Measurements from ENCODE around the gene ASH1L. TPM values are rescaled to one million over a fixed set of nuclear protein-coding genes. Genes with fewer than 3 reads are reported as not detected.

ASH1L gene
- total and polyA plus RNA-seq, 9 of the 15 experiments (the other 6 are each of a cell fraction or from before 2014, with no cell fraction given), result 2.0 to 23.3 (median 14.6) TPM

GRCh38 chr1:155471891-155472290 is 90.7 kb downstream of the ASH1L start:
- intact Hi-C loops (cut with micrococcal nuclease) (no loop called here), in situ Hi-C loops (cut with MboI) (no loop called here)
- peaks cover 23% of the 10 kb centered on the region for H3K36me3 ChIP-seq (ENCODE audit: control insufficient read depth, insufficient read depth, low read length)
- CTCF ChIA-PET (ENCODE audit: low intra/inter-chr PET ratio), result no interaction called here
- WGBS (ENCODE audit: insufficient coverage, low coverage, missing lambda C conversion rate), result 98% methylated on average over 5 of the region's 5 CpGs
- H3K4me3 ChIP-seq, result no peak overlapping the region
- FAIRE-seq, result no peak
- POLR2A ChIA-PET, result no interaction called here
- H3K4me1 ChIP-seq (replicated peaks in 1 of 2; ENCODE audit: control insufficient read depth in 2 of 2, insufficient read depth in 2 of 2, low read length in 2 of 2), result peaks cover 9% of the 10 kb centered on the region in 2 experiments
- no peaks in the 10 kb centered on the region for H3K9me3 ChIP-seq (replicated peaks; ENCODE audit: control insufficient read depth, insufficient read depth, low read depth, low read length)
- no peak for DNase-seq (ENCODE audit: extremely low read depth in 1 of 4, low spot score in 3 of 4)
- H3K27me3 ChIP-seq (ENCODE audit: control insufficient read depth in 2 of 2, insufficient read depth in 2 of 2, low read length in 2 of 2), result no peaks in the 10 kb centered on the region
- H3K79me2 ChIP-seq (ENCODE audit: control insufficient read depth, insufficient read depth, low read length), result peaks cover 57% of the 10 kb centered on the region
- no peak overlapping the region for H2AFZ ChIP-seq (ENCODE audit: low read depth, low read length)
- no peak overlapping the region for H3K4me2 ChIP-seq (ENCODE audit: insufficient read depth, low read length)
- no peak for TF ChIP-seq ZNF444 (CRISPR knock-in tag; IDR thresholded peaks at IDR 0.05)
- no peak for TF ChIP-seq FOXA3 (CRISPR knock-in tag; conservative IDR thresholded peaks at IDR 0.05 in 1 of 2, IDR thresholded peaks at IDR 0.05 in 1 of 2)
- no peak for TF ChIP-seq TEAD2 (tag; IDR thresholded peaks at IDR 0.05)
- TF ChIP-seq SNIP1 (IDR thresholded peaks at IDR 0.05; ENCODE audit: low read depth), result no peak
- no peak for TF ChIP-seq PYGO2 (tag; IDR thresholded peaks at IDR 0.05)
- no peak for TF ChIP-seq LARP7 (IDR thresholded peaks at IDR 0.05)
- no peak for TF ChIP-seq CTCFL (IDR thresholded peaks at IDR 0.05; ENCODE audit: borderline replicate concordance, insufficient read depth, low read depth, low read length, poor library complexity, severe bottlenecking)
- no peak for TF ChIP-seq BDP1 (IDR thresholded peaks at IDR 0.05; ENCODE audit: insufficient read depth, insufficient read length)
- 0 out of 2 replicates have a peak, but pooled peaks cover 3% of the 10 kb centered on the region for H4K20me1 ChIP-seq (replicated peaks; ENCODE audit: control insufficient read depth, insufficient read depth, low read length)
- ATAC-seq, result no peak
- no TSS peak for BruUV-seq (replicated peaks)
- no peaks in the 10 kb centered on the region for H3K9me1 ChIP-seq (ENCODE audit: control insufficient read depth, insufficient read depth, low read length)
- no peak overlapping the region for H3K9ac ChIP-seq (ENCODE audit: insufficient read depth in 1 of 2, low read depth in 2 of 2, low read length in 2 of 2)
- no peak overlapping the region for H3K27ac ChIP-seq (ENCODE audit: extremely low read depth, low read depth, low read length)
